Stomach (tissue), 4 donors: ENCODE data around the gene TBC1D28.
"Not testable (repeated sequence)": the region's sequence is repeated elsewhere in the genome, so short reads cannot be mapped to it uniquely, and the experiment has no call there.

Experiments
- CTCF ChIP-seq, 7 experiments: fragments of 450-650 bp in 4 of 7; fragments of 200-600 bp in 3 of 7; sonication (generic) in 3 of 7; IDR thresholded peaks; one replicate each; pipeline ENCODE4 v1.5.1; 2016 to 2019; ENCODE audit warnings: antibody characterized with exemption in 7 of 7, control low read depth in 2 of 7, mild to moderate bottlenecking in 1 of 7
- POLR2A ChIP-seq, 4 donors: fragments of 450-650 bp; IDR thresholded peaks; one replicate each; pipeline ENCODE4 v1.6.1; 2016; ENCODE audit warnings: antibody characterized with exemption in 4 of 4, control low read depth in 2 of 4, mild to moderate bottlenecking in 1 of 4, moderate library complexity in 1 of 4

- TF ChIP-seq CTCF, POLR2A (IDR thresholded peaks at IDR 0.05): not testable (repeated sequence)
Measured at GRCh38 chr17:18617613-18618012, 26.6 kb downstream of the TBC1D28 start.
